ENCODE measurements around the gene SH3BGRL.

GRCh38 chrX:81205551-81205950 lies 3.6 kb downstream of the SH3BGRL start:
- TF ChIP-seq POLR2A (IDR thresholded peaks at IDR 0.05) (no peak), CTCF (IDR thresholded peaks at IDR 0.05) (no peak), POLR2AphosphoS5 (IDR thresholded peaks at IDR 0.05) (no peak), EP300 (IDR thresholded peaks at IDR 0.05) (no peak)

All from gastroesophageal sphincter (tissue), 3 donors.